Measurements from ENCODE around the gene SCYL3.

GRCh38 chr1:169890761-169891538 lies 2.7 kb downstream of the SCYL3 start:
- no peak for TF ChIP-seq CTCF (conservative IDR thresholded peaks at IDR 0.05; ENCODE audit: low read depth in 2 of 2)
- no peak for TF ChIP-seq REST (IDR thresholded peaks at IDR 0.05; ENCODE audit: unreplicated experiment)
- no peak for TF ChIP-seq POLR2AphosphoS5 (IDR thresholded peaks at IDR 0.05; ENCODE audit: low read depth)
- TF ChIP-seq EZH2phosphoT487 (IDR thresholded peaks at IDR 0.05; ENCODE audit: unreplicated experiment) = no peak
- no peak for TF ChIP-seq EZH2 (IDR thresholded peaks at IDR 0.05; ENCODE audit: low read depth, unreplicated experiment)
- TF ChIP-seq ZNF114 (CRISPR knock-in tag; IDR thresholded peaks at IDR 0.05) = no peak
